SK-N-SH (cell line): ENCODE results near the gene SH3RF2. TPM values are rescaled to one million over a fixed set of nuclear protein-coding genes. Genes with fewer than 3 reads are reported as not detected.

ENCODE experiments used
- CTCF ChIA-PET: fragments of 300-600, 350-600 bp; formaldehyde crosslinking; extraction: SDS; loops from one replicate; lab custom pipeline; 2021; lab: Yijun Ruan, JAX
- POLR2A ChIA-PET: fragments of 350-600 bp; sonication (Branson Sonifier 250); formaldehyde crosslinking; extraction: SDS; loops from one replicate; lab custom pipeline; 2020; ENCODE audit warnings: antibody characterized with exemption, inconsistent platforms; lab: Yijun Ruan, JAX
- DNase-seq: peaks from one replicate; pipeline ENCODE4 v3.0.0; 2012
- H2AFZ ChIP-seq: fragments of 200-600 bp; sonication (generic); 2 replicates; pipeline ENCODE4 v1.8.1; 2016; ENCODE audit warnings: antibody characterized with exemption, mild to moderate bottlenecking, low read depth
- H3F3A ChIP-seq: fragments of 200-600 bp; sonication (generic); replicated peaks from 2 replicates; pipeline ENCODE3; 2016; ENCODE audit warnings: antibody characterized with exemption, mild to moderate bottlenecking; ENCODE audit not compliant: insufficient read depth
- H3K27ac ChIP-seq, 2 experiments: fragments of 200-500 bp in 1 of 2; fragments of 200-600 bp in 1 of 2; sonication (Bioruptor generic) in 1 of 2; sonication (generic), shearing (Covaris generic) in 1 of 2; 2 replicates each; pipeline versions ENCODE4 v1.5.1 to v1.6.1; 2014 to 2016; ENCODE audit warnings: low read depth in 2 of 2, inconsistent platforms in 1 of 2, low read length in 1 of 2, mild to moderate bottlenecking in 1 of 2, mixed read lengths in 1 of 2
- H3K27me3 ChIP-seq: fragments of 200-600 bp; sonication (generic), shearing (Covaris generic); 2 replicates; pipeline ENCODE4 v1.6.1; 2016; ENCODE audit warnings: mixed run types; ENCODE audit not compliant: insufficient read depth
- H3K36me3 ChIP-seq, 2 experiments: fragments of 200-500 bp in 1 of 2; fragments of 200-600 bp in 1 of 2; sonication (Bioruptor generic) in 1 of 2; sonication (generic) in 1 of 2; replicated peaks in 1 of 2; 2 replicates each; pipeline versions ENCODE3 to v1.5.1; 2014 to 2016; ENCODE audit warnings: low read length in 1 of 2, mild to moderate bottlenecking in 1 of 2; ENCODE audit not compliant: insufficient read depth in 2 of 2, control insufficient read depth in 1 of 2
- H3K4me1 ChIP-seq, 2 experiments: fragments of 200-500 bp in 1 of 2; fragments of 200-600 bp in 1 of 2; sonication (Bioruptor generic) in 1 of 2; sonication (generic), shearing (Covaris generic) in 1 of 2; 2 replicates each; pipeline versions ENCODE4 v1.5.1 to v1.6.1; 2014 to 2016; ENCODE audit warnings: low read depth in 1 of 2, low read length in 1 of 2, mixed run types in 1 of 2; ENCODE audit not compliant: insufficient read depth in 2 of 2, control insufficient read depth in 1 of 2
- H3K4me2 ChIP-seq: fragments of 200-600 bp; sonication (generic), shearing (Covaris generic); 2 replicates; pipeline ENCODE4 v1.6.1; 2017; ENCODE audit warnings: mixed run types
- H3K4me3 ChIP-seq, 2 experiments: fragments of 200-500 bp in 1 of 2; fragments of 200-600 bp in 1 of 2; sonication (Bioruptor generic) in 1 of 2; sonication (generic), shearing (Covaris generic) in 1 of 2; 2 replicates each; pipeline versions ENCODE4 v1.5.1 to v1.8.1; 2014 to 2016; ENCODE audit warnings: low read depth in 2 of 2, inconsistent platforms in 1 of 2, low read length in 1 of 2, mild to moderate bottlenecking in 1 of 2, mixed read lengths in 1 of 2, moderate library complexity in 1 of 2
- H3K79me2 ChIP-seq: fragments of 200-600 bp; sonication (generic); 2 replicates; pipeline ENCODE4 v1.8.1; 2017; ENCODE audit warnings: mild to moderate bottlenecking; ENCODE audit not compliant: insufficient read depth
- H3K9ac ChIP-seq: fragments of 200-600 bp; sonication (generic); 2 replicates; pipeline ENCODE4 v1.6.1; 2017; ENCODE audit warnings: mixed run types
- H3K9me2 ChIP-seq: fragments of 200-600 bp; sonication (generic); 2 replicates; pipeline ENCODE4 v1.6.1; 2017; ENCODE audit warnings: mixed run types
- H3K9me3 ChIP-seq: fragments of 200-600 bp; sonication (generic); 2 replicates; pipeline ENCODE4 v1.6.1; 2017; ENCODE audit warnings: mixed run types, mild to moderate bottlenecking, moderate library complexity
- H4K20me1 ChIP-seq: fragments of 200-600 bp; sonication (generic); 2 replicates; pipeline ENCODE4 v1.6.1; 2017; ENCODE audit warnings: mild to moderate bottlenecking, mixed run types; ENCODE audit not compliant: insufficient read depth
- CHD2 ChIP-seq: fragments of 150-350 bp; IDR thresholded peaks from 2 replicates; pipeline ENCODE4 v1.6.1; 2018; ENCODE audit warnings: low read length; ENCODE audit not compliant: partially characterized antibody
- CTCF ChIP-seq: fragments of 200-600 bp; sonication (generic); IDR thresholded peaks from 2 replicates; pipeline ENCODE4 v1.6.1; 2017; ENCODE audit warnings: antibody characterized with exemption, mild to moderate bottlenecking, moderate library complexity
- ELF1 ChIP-seq: IDR thresholded peaks from 2 replicates; pipeline ENCODE4 v1.4.0; 2012
- FOXJ3 ChIP-seq: sonication (generic); formaldehyde crosslinking; IDR thresholded peaks from 2 replicates; pipeline ENCODE4 v1.5.1; 2020; ENCODE audit warnings: mild to moderate bottlenecking, missing genetic modification reagents
- IRF3 ChIP-seq: fragments of 150-350 bp; IDR thresholded peaks from 2 replicates; pipeline ENCODE4 v1.6.1; 2016; ENCODE audit warnings: mild to moderate bottlenecking, low read depth, low read length
- MXI1 ChIP-seq: IDR thresholded peaks from 2 replicates; pipeline ENCODE4 v1.6.1; 2012; ENCODE audit warnings: mild to moderate bottlenecking, low read depth, low read length, improper control_type of control experiment
- NFIC ChIP-seq: IDR thresholded peaks from 2 replicates; pipeline ENCODE4 v1.4.0; 2012; ENCODE audit warnings: borderline replicate concordance
- PBX3 ChIP-seq: IDR thresholded peaks from 2 replicates; pipeline ENCODE4; 2012
- POLR2AphosphoS5 ChIP-seq: IDR thresholded peaks from 2 replicates; pipeline ENCODE4 v1.6.1; 2012; ENCODE audit warnings: low read depth, low read length
- RCOR1 ChIP-seq: fragments of 150-350 bp; IDR thresholded peaks from 2 replicates; pipeline ENCODE4 v1.6.1; 2017; ENCODE audit warnings: antibody characterized with exemption, low read length
- RFX5 ChIP-seq: IDR thresholded peaks from 2 replicates; pipeline ENCODE4 v1.6.1; 2012; ENCODE audit warnings: mild to moderate bottlenecking, improper control_type of control experiment, low read length
- TAF1 ChIP-seq: IDR thresholded peaks from 2 replicates; pipeline ENCODE4 v1.6.1; 2012; ENCODE audit warnings: low read depth, mild to moderate bottlenecking, low read length, moderate library complexity, borderline replicate concordance
- TCF12 ChIP-seq: IDR thresholded peaks from 2 replicates; pipeline ENCODE4 v1.4.0; 2012
- USF2 ChIP-seq: fragments of 150-350 bp; IDR thresholded peaks from 2 replicates; pipeline ENCODE4 v1.6.1; 2017; ENCODE audit warnings: antibody characterized with exemption, low read length, low read depth, borderline replicate concordance
- YY1 ChIP-seq: IDR thresholded peaks from 2 replicates; pipeline ENCODE4 v1.4.0; 2012; ENCODE audit warnings: low read depth, mild to moderate bottlenecking
- ZBTB33 ChIP-seq: IDR thresholded peaks from 2 replicates; pipeline ENCODE4 v1.4.0; 2012; ENCODE audit warnings: low read depth, borderline replicate concordance
- WGBS: methylation state at CpG from one replicate; pipeline ENCODE4 v1.1.6; 2017; ENCODE audit warnings: low lambda C conversion rate; 5-methylcytosine and 5-hydroxymethylcytosine counted together
- polyA plus RNA-seq, 3 experiments: library from polyadenylated mRNA; depleted of rRNA; stranded (reverse); fragments of >200 nt; gene quantifications; 2 replicates each; pipeline ENCODE4 v1.2.3, GENCODE V29; 2012

Gene SH3RF2
- polyA plus RNA-seq, 1 of the 3 experiments (the other 2 are of a cell fraction), result 0.87 TPM

- TF ChIP-seq TAF1 (no peak), TCF12 (no peak), FOXJ3 (CRISPR knock-in tag) (no peak), RFX5 (no peak), MXI1 (no peak), POLR2AphosphoS5 (no peak)
These were observed 96.5 kb downstream of the SH3RF2 start (continued) for GRCh38 chr5:146032911-146033310.

- H3K36me3 ChIP-seq, result no peaks in the 10 kb centered on the region
- CTCF ChIA-PET, result interaction anchor here (1.1 kb wide), 1 partner anchor 8 kb away, joined by 3 read pairs; no protein-coding TSS in a partner anchor
- H2AFZ ChIP-seq, result no peak overlapping the region
- H3K9ac ChIP-seq, result no peak overlapping the region
- H3K9me2 ChIP-seq, result no peaks in the 10 kb centered on the region
- no peak overlapping the region for H3K4me2 ChIP-seq
- 67% methylated on average over 2 of the region's 2 CpGs for WGBS
- no peak overlapping the region for H3K4me3 ChIP-seq
- peaks cover 0 to 3% of the 10 kb centered on the region in 2 experiments; a peak in 2 of 4 replicates for H3K4me1 ChIP-seq
- POLR2A ChIA-PET, result no interaction called here
- no peaks in the 10 kb centered on the region for H4K20me1 ChIP-seq
- H3K27ac ChIP-seq, result no peak overlapping the region
- TF ChIP-seq MXI1, result no peak
- H3F3A ChIP-seq, result no peaks in the 10 kb centered on the region
- no peaks in the 10 kb centered on the region for H3K27me3 ChIP-seq
- DNase-seq, result no peak
- no peaks in the 10 kb centered on the region for H3K79me2 ChIP-seq
- no peaks in the 10 kb centered on the region for H3K9me3 ChIP-seq
These were observed 97.7 kb downstream of the SH3RF2 start for GRCh38 chr5:146034127-146034526.

GRCh38 chr5:146034605-146035004 is 98.2 kb downstream of the SH3RF2 start:
- POLR2A ChIA-PET, result no interaction called here
- Histone ChIP-seq H3K36me3 (no peaks in the 10 kb centered on the region), H3K9ac (no peak overlapping the region), H4K20me1 (no peaks in the 10 kb centered on the region), H2AFZ (no peak overlapping the region), H3K9me3 (no peaks in the 10 kb centered on the region), H3K4me2 (no peak overlapping the region), H3K27ac (no peak overlapping the region), H3K27me3 (no peaks in the 10 kb centered on the region), H3F3A (no peaks in the 10 kb centered on the region), H3K9me2 (no peaks in the 10 kb centered on the region), H3K4me3 (no peak overlapping the region), H3K79me2 (no peaks in the 10 kb centered on the region), H3K4me1 (peaks cover 0 to 3% of the 10 kb centered on the region in 2 experiments; a peak in 2 of 4 replicates)
- CTCF ChIA-PET, result interaction anchor here (1.1 kb wide), 1 partner anchor 9 kb away, joined by 3 read pairs; no protein-coding TSS in a partner anchor
- DNase-seq, result no peak
- WGBS, result 73% methylated on average over 4 of the region's 4 CpGs
- no peak for TF ChIP-seq IRF3
- TF ChIP-seq RCOR1, result no peak
- no peak for TF ChIP-seq CTCF
- TF ChIP-seq ELF1, result no peak
- no peak for TF ChIP-seq YY1
- no peak for TF ChIP-seq ZBTB33
- TF ChIP-seq PBX3, result no peak
- TF ChIP-seq NFIC, result no peak
- TF ChIP-seq USF2, result no peak
- TF ChIP-seq CHD2, result no peak
